Mucosa of gallbladder (tissue), 1 donor: ENCODE results near the gene RPL27. TPM values are rescaled to one million over a fixed set of nuclear protein-coding genes. Genes with fewer than 3 reads are reported as not detected.

Experiments used
- DNase-seq: peaks from one replicate; pipeline ENCODE4 v3.0.0-alpha.2; 2020; ENCODE audit warnings: low spot score
- total RNA-seq: library from RNA; stranded (reverse); gene quantifications from one replicate; pipeline ENCODE4 v1.2.1, GENCODE V29; 2021
- donor health status: DM: no; HTN: no; CAD: no.

RPL27 gene
- total RNA-seq, 1 donor from 2014 or later: 611 TPM

DNA sequence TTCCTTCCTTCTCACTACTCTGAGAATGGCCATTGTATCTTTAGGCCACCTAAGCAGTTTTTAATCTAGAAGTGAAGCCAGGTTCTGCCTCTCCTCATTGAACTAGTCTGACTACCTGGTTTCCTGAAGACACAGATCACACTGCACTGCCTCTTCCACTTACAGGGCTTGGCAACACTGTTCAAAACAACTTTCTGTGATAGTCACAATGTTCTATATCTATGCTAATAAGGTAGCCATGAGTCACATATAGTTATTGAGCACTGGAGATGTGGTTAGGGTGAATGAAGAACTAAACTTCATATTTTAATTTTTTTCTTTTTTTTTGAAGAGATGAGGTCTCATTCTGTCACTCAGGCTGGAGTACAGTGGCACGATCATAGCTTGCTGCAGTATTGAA is 53.8 kb downstream of the RPL27 start:
- DNase-seq: no peak

Other genes with a start within 250 kb of the RPL27 start
- gene RAMP2, start 237.2 kb upstream of the RPL27 start, total RNA-seq: 22.7 TPM
- 57.1 TPM for gene VPS25, start 225.0 kb upstream of the RPL27 start, total RNA-seq
- gene WNK4, start 217.8 kb upstream of the RPL27 start, total RNA-seq: 0.37 TPM
- 78.0 TPM for gene COA3, start 199.7 kb upstream of the RPL27 start, total RNA-seq
- 0.89 TPM for gene CNTD1, start 199.6 kb upstream of the RPL27 start, total RNA-seq
- gene BECN1, start 174.1 kb upstream of the RPL27 start, total RNA-seq: 71.3 TPM
- gene PSME3, start 165.0 kb upstream of the RPL27 start, total RNA-seq: 88.5 TPM
- 1.4 TPM for gene AOC2, start 153.8 kb upstream of the RPL27 start, total RNA-seq
- 125 TPM for gene AOC3, start 147.2 kb upstream of the RPL27 start, total RNA-seq
- 17.3 TPM for gene G6PC1, start 97.6 kb upstream of the RPL27 start, total RNA-seq
- 28.2 TPM for gene AARSD1, start 34.0 kb upstream of the RPL27 start, total RNA-seq
- gene PTGES3L, start 18.3 kb upstream of the RPL27 start, total RNA-seq: 4.7 TPM
- 26.0 TPM for gene RUNDC1, start 17.9 kb upstream of the RPL27 start, total RNA-seq
- 27.0 TPM for gene IFI35, start 8.4 kb downstream of the RPL27 start, total RNA-seq
- gene VAT1, start 24.0 kb downstream of the RPL27 start, total RNA-seq: 122 TPM
- 2.8 TPM for gene RND2, start 26.8 kb downstream of the RPL27 start, total RNA-seq
- 5.8 TPM for gene BRCA1, start 126.9 kb downstream of the RPL27 start, total RNA-seq
- gene NBR1, start 172.8 kb downstream of the RPL27 start, total RNA-seq: 119 TPM
- gene TMEM106A, start 213.5 kb downstream of the RPL27 start, total RNA-seq: 10.8 TPM
- gene CCDC200, start 230.2 kb downstream of the RPL27 start, total RNA-seq: not detected
- gene RNU2-1, start 235.6 kb downstream of the RPL27 start, total RNA-seq: 2,768 TPM